HCT116 (cell line): ENCODE results near the gene USP43. TPM values are rescaled to one million over a fixed set of nuclear protein-coding genes. Genes with fewer than 3 reads are reported as not detected.

Experiments used
- ATAC-seq: fragments of 200-7000 bp; cut with Tn5 transposase; 2 replicates; pipeline ENCODE4 v1.9.1; 2020; ENCODE audit warnings: mild to moderate bottlenecking, moderate library complexity
- BruUV-seq: library from RNA; stranded (reverse); fragments of 400-500 nt; replicated peaks from 2 replicates; lab custom pipeline; 2021; lab: Mats Ljungman, UMichigan
- CTCF ChIA-PET: fragments of 300-600 bp; sonication (Branson Sonifier 250); formaldehyde crosslinking; loops from one replicate; lab custom pipeline; 2021; ENCODE audit warnings: antibody characterized with exemption; lab: Charles Lee
- POLR2A ChIA-PET: fragments of 300-600, 350-600 bp; sonication (Branson Sonifier 250); formaldehyde crosslinking; loops from one replicate; lab custom pipeline; 2021; ENCODE audit warnings: antibody characterized with exemption; lab: Charles Lee
- RAD21 ChIA-PET, 2 experiments: fragments of 300-600 bp; sonication (Branson Sonifier 250); formaldehyde crosslinking; loops; one replicate each; lab custom pipeline; 2023; ENCODE audit warnings: low total read pairs in 2 of 2; ENCODE audit not compliant: uncharacterized antibody in 2 of 2, unreplicated experiment in 2 of 2, low non-redundant PET in 1 of 2; lab: Charles Lee
- DNase-seq: peaks from one replicate; pipeline ENCODE4 v3.0.0-alpha.2; 2010; ENCODE audit warnings: low read depth, low spot score
- H2AFZ ChIP-seq: fragments of 200-600 bp; shearing (Covaris generic), sonication (generic); 2 replicates; pipeline ENCODE4 v1.6.1; 2017; ENCODE audit warnings: low read depth, mixed run types, mixed read lengths, antibody characterized with exemption, low read length; ENCODE audit not compliant: poor library complexity, severe bottlenecking
- H3K27ac ChIP-seq: 2 replicates; pipeline ENCODE4 v1.5.1; 2012; ENCODE audit warnings: low read depth, low read length
- H3K27me3 ChIP-seq: fragments of 200-600 bp; sonication (generic); 2 replicates; pipeline ENCODE4 v1.6.1; 2016; ENCODE audit warnings: mixed run types, low read length, mixed read lengths; ENCODE audit not compliant: insufficient read depth
- H3K36me3 ChIP-seq, 2 experiments: fragments of 200-500 bp in 1 of 2; fragments of 200-600 bp in 1 of 2; sonication (Bioruptor generic) in 1 of 2; sonication (generic) in 1 of 2; 2 replicates each; pipeline versions ENCODE4 v1.5.1 to v1.6.1; 2014 to 2016; ENCODE audit warnings: low read length in 2 of 2, inconsistent platforms in 1 of 2, mixed read lengths in 1 of 2, mixed run types in 1 of 2; ENCODE audit not compliant: insufficient read depth in 2 of 2, control insufficient read depth in 1 of 2
- H3K4me1 ChIP-seq, 2 experiments: fragments of 200-600 bp in 1 of 2; sonication (generic) in 1 of 2; 2 replicates each; pipeline versions ENCODE4 v1.5.1 to v1.6.1; 2012 to 2017; ENCODE audit warnings: low read length in 2 of 2, inconsistent platforms in 1 of 2, mild to moderate bottlenecking in 1 of 2, mixed read lengths in 1 of 2, mixed run types in 1 of 2, moderate library complexity in 1 of 2; ENCODE audit not compliant: insufficient read depth in 2 of 2, control insufficient read depth in 1 of 2
- H3K4me2 ChIP-seq: fragments of 200-600 bp; sonication (generic); 2 replicates; pipeline ENCODE4 v1.6.1; 2017; ENCODE audit warnings: mixed run types, low read length, mixed read lengths
- H3K4me3 ChIP-seq, 2 experiments: fragments of 200-600 bp in 1 of 2; sonication (generic) in 1 of 2; replicated peaks in 1 of 2; 2 replicates each; pipeline ENCODE4 v1.5.1; 2011 to 2016; ENCODE audit warnings: low read length in 2 of 2, control low read depth in 1 of 2, low read depth in 1 of 2, mild to moderate bottlenecking in 1 of 2, mixed read lengths in 1 of 2, mixed run types in 1 of 2
- H3K79me2 ChIP-seq: fragments of 200-600 bp; sonication (generic); 2 replicates; pipeline ENCODE4 v1.6.1; 2017; ENCODE audit warnings: mild to moderate bottlenecking, mixed run types, low read length, moderate library complexity, mixed read lengths; ENCODE audit not compliant: insufficient read depth
- H3K9ac ChIP-seq: fragments of 200-600 bp; sonication (generic); 2 replicates; pipeline ENCODE4 v1.6.1; 2016; ENCODE audit warnings: low read length, mixed read lengths
- H3K9me2 ChIP-seq: fragments of 200-600 bp; sonication (generic), shearing (Covaris generic); 2 replicates; pipeline ENCODE4 v1.6.1; 2017; ENCODE audit warnings: mixed run types, mild to moderate bottlenecking, moderate library complexity; ENCODE audit not compliant: insufficient read depth
- H3K9me3 ChIP-seq, 2 experiments: fragments of 200-500 bp in 1 of 2; fragments of 200-600 bp in 1 of 2; sonication (Bioruptor generic) in 1 of 2; sonication (generic) in 1 of 2; 2 replicates each; pipeline ENCODE4 v1.6.1; 2014 to 2017; ENCODE audit warnings: low read length in 2 of 2, mixed read lengths in 2 of 2, inconsistent platforms in 1 of 2, low read depth in 1 of 2, mild to moderate bottlenecking in 1 of 2, mixed run types in 1 of 2, moderate library complexity in 1 of 2; ENCODE audit not compliant: control insufficient read depth in 1 of 2, insufficient read depth in 1 of 2
- H4K20me1 ChIP-seq: fragments of 200-600 bp; sonication (generic), shearing (Covaris generic); 2 replicates; pipeline ENCODE4 v1.6.1; 2017; ENCODE audit warnings: mixed run types, mild to moderate bottlenecking, moderate library complexity; ENCODE audit not compliant: insufficient read depth
- ATF3 ChIP-seq: IDR thresholded peaks from 2 replicates; pipeline ENCODE4 v1.6.1; 2012
- CBX3 ChIP-seq: IDR thresholded peaks from 2 replicates; pipeline ENCODE4 v1.6.1; 2012; ENCODE audit warnings: low read depth
- CEBPB ChIP-seq: IDR thresholded peaks from 2 replicates; pipeline ENCODE4 v1.6.1; 2012; ENCODE audit warnings: low read depth
- CTCF ChIP-seq, 3 experiments: fragments of 200-600 bp in 1 of 3; sonication (generic) in 1 of 3; IDR thresholded peaks in 2 of 3; conservative IDR thresholded peaks in 1 of 3; 2 replicates each; pipeline ENCODE4 v1.5.1; 2012 to 2017; ENCODE audit warnings: low read depth in 2 of 3, low read length in 2 of 3, antibody characterized with exemption in 1 of 3, borderline replicate concordance in 1 of 3, control low read depth in 1 of 3, mild to moderate bottlenecking in 1 of 3, mixed read lengths in 1 of 3, mixed run types in 1 of 3, moderate library complexity in 1 of 3; ENCODE audit not compliant: insufficient read depth in 1 of 3
- EGR1 ChIP-seq: IDR thresholded peaks from 2 replicates; pipeline ENCODE4 v1.6.1; 2012; ENCODE audit warnings: low read depth
- EZH2 ChIP-seq: fragments of 200-600 bp; sonication (generic); IDR thresholded peaks from 2 replicates; pipeline ENCODE4 v1.6.1; 2017; ENCODE audit warnings: antibody characterized with exemption, mixed run types
- EZH2phosphoT487 ChIP-seq: fragments of 200-600 bp; IDR thresholded peaks from 2 replicates; pipeline ENCODE4 v1.6.1; 2018; ENCODE audit warnings: antibody characterized with exemption, borderline replicate concordance
- FOSL1 ChIP-seq: IDR thresholded peaks from 2 replicates; pipeline ENCODE4 v1.6.1; 2012; ENCODE audit warnings: low read depth
- JUND ChIP-seq: IDR thresholded peaks from 2 replicates; pipeline ENCODE4 v1.6.1; 2012
- POLR2A ChIP-seq: IDR thresholded peaks from 2 replicates; pipeline ENCODE4 v1.7.0; 2011; ENCODE audit warnings: borderline replicate concordance; ENCODE audit not compliant: insufficient read depth, insufficient read length; ENCODE audit errors: extremely low read depth
- POLR2AphosphoS5 ChIP-seq: IDR thresholded peaks from 2 replicates; pipeline ENCODE4 v1.6.1; 2011; ENCODE audit warnings: mild to moderate bottlenecking, low read depth, low read length, moderate library complexity
- RAD21 ChIP-seq: IDR thresholded peaks from 2 replicates; pipeline ENCODE4 v1.6.1; 2012; ENCODE audit warnings: low read depth, mild to moderate bottlenecking
- SP1 ChIP-seq: IDR thresholded peaks from 2 replicates; pipeline ENCODE4 v1.6.1; 2012; ENCODE audit warnings: low read depth
- SRF ChIP-seq: IDR thresholded peaks from 2 replicates; pipeline ENCODE4 v1.6.1; 2012; ENCODE audit warnings: low read depth
- TCF7L2 ChIP-seq: IDR thresholded peaks from 2 replicates; pipeline ENCODE4 v1.7.0; 2011; ENCODE audit warnings: borderline replicate concordance, inconsistent platforms; ENCODE audit not compliant: insufficient read depth, insufficient read length; ENCODE audit errors: extremely low read depth
- ZNF274 ChIP-seq: fragments of 200-500 bp; sonication (Bioruptor generic); IDR thresholded peaks from 2 replicates; pipeline ENCODE4 v1.6.1; 2014; ENCODE audit warnings: mild to moderate bottlenecking, low read depth, low read length, inconsistent platforms
- intact Hi-C: fragments of 100-400 bp; cut with micrococcal nuclease; formaldehyde crosslinking; loops from 2 replicates; pipeline ENCODE4 v1.10.0; 2022
- total RNA-seq: library from RNA; stranded (reverse); gene quantifications from one replicate; pipeline ENCODE4 v1.2.1, GENCODE V29; 2021; ENCODE audit not compliant: unreplicated experiment
- TF ChIP-seq, protein P1 (sequence below): IDR thresholded peaks from 2 replicates; pipeline ENCODE4 v1.6.1; 2012; ENCODE audit warnings: low read depth
- TF ChIP-seq, protein P2 (sequence below): IDR thresholded peaks from 2 replicates; pipeline ENCODE4 v1.6.1; 2011; ENCODE audit warnings: mild to moderate bottlenecking, low read length, moderate library complexity; ENCODE audit not compliant: insufficient replicate concordance; ENCODE audit errors: extremely low read depth
- TF ChIP-seq, protein P3 (sequence below): IDR thresholded peaks from 2 replicates; pipeline ENCODE4 v1.6.1; 2012

USP43 gene
- total RNA-seq, 1 experiment from 2014 or later, result 8.0 TPM

GRCh38 chr17:9693755-9694154 is 48.4 kb downstream of the USP43 start:
- ChIA-PET CTCF (no interaction called here), RAD21 (no interaction called here)
- BruUV-seq, result no TSS peak

More at GRCh38 chr17:9693755-9694154, 48.4 kb downstream of the USP43 start:
- H3K36me3 ChIP-seq, result no peaks in the 10 kb centered on the region; a peak in 1 of 4 replicates
- DNase-seq, result no peak
- H3K79me2 ChIP-seq, result no peaks in the 10 kb centered on the region
- TF ChIP-seq EZH2phosphoT487 (no peak), EZH2 (no peak), JUND (no peak), RAD21 (no peak), ATF3 (no peak), ZNF274 (no peak), SRF (no peak), CTCF (IDR thresholded peaks at IDR 0.05 in 2 of 3, conservative IDR thresholded peaks at IDR 0.05 in 1 of 3; ENCODE audit: borderline replicate concordance in 1 of 3, insufficient read depth in 1 of 3, low read depth in 2 of 3, low read length in 2 of 3) (no peak), EGR1 (no peak), CEBPB (no peak), TCF7L2 (no peak), CBX3 (no peak), POLR2A (no peak), SP1 (no peak), FOSL1 (no peak), POLR2AphosphoS5 (no peak)
- TF ChIP-seq, protein P1, sequence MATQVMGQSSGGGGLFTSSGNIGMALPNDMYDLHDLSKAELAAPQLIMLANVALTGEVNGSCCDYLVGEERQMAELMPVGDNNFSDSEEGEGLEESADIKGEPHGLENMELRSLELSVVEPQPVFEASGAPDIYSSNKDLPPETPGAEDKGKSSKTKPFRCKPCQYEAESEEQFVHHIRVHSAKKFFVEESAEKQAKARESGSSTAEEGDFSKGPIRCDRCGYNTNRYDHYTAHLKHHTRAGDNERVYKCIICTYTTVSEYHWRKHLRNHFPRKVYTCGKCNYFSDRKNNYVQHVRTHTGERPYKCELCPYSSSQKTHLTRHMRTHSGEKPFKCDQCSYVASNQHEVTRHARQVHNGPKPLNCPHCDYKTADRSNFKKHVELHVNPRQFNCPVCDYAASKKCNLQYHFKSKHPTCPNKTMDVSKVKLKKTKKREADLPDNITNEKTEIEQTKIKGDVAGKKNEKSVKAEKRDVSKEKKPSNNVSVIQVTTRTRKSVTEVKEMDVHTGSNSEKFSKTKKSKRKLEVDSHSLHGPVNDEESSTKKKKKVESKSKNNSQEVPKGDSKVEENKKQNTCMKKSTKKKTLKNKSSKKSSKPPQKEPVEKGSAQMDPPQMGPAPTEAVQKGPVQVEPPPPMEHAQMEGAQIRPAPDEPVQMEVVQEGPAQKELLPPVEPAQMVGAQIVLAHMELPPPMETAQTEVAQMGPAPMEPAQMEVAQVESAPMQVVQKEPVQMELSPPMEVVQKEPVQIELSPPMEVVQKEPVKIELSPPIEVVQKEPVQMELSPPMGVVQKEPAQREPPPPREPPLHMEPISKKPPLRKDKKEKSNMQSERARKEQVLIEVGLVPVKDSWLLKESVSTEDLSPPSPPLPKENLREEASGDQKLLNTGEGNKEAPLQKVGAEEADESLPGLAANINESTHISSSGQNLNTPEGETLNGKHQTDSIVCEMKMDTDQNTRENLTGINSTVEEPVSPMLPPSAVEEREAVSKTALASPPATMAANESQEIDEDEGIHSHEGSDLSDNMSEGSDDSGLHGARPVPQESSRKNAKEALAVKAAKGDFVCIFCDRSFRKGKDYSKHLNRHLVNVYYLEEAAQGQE, result no peak
- TF ChIP-seq, protein P2, sequence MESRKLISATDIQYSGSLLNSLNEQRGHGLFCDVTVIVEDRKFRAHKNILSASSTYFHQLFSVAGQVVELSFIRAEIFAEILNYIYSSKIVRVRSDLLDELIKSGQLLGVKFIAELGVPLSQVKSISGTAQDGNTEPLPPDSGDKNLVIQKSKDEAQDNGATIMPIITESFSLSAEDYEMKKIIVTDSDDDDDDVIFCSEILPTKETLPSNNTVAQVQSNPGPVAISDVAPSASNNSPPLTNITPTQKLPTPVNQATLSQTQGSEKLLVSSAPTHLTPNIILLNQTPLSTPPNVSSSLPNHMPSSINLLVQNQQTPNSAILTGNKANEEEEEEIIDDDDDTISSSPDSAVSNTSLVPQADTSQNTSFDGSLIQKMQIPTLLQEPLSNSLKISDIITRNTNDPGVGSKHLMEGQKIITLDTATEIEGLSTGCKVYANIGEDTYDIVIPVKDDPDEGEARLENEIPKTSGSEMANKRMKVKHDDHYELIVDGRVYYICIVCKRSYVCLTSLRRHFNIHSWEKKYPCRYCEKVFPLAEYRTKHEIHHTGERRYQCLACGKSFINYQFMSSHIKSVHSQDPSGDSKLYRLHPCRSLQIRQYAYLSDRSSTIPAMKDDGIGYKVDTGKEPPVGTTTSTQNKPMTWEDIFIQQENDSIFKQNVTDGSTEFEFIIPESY, result no peak
- TF ChIP-seq, protein P3, sequence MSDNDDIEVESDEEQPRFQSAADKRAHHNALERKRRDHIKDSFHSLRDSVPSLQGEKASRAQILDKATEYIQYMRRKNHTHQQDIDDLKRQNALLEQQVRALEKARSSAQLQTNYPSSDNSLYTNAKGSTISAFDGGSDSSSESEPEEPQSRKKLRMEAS, result no peak
- TF ChIP-seq, all 23 proteins: peak for 0
- no peaks in the 10 kb centered on the region for H3K9me3 ChIP-seq
- H4K20me1 ChIP-seq, result no peaks in the 10 kb centered on the region
- no peak overlapping the region for H2AFZ ChIP-seq
- no peaks in the 10 kb centered on the region for H3K9me2 ChIP-seq
- intact Hi-C loops, result no loop called here
- no peaks in the 10 kb centered on the region for H3K4me1 ChIP-seq
- no peak overlapping the region for H3K27ac ChIP-seq
- no peak overlapping the region for H3K9ac ChIP-seq
- H3K27me3 ChIP-seq, result no peaks in the 10 kb centered on the region
- POLR2A ChIA-PET, result no interaction called here
- ATAC-seq, result no peak
- H3K4me3 ChIP-seq, result no peak overlapping the region
- no peak overlapping the region for H3K4me2 ChIP-seq
